GM12874 (cell line): Measurements from ENCODE around the gene GNA14.

Experiments used
- TF ChIP-seq, protein P1 (sequence below): IDR thresholded peaks from 2 replicates; pipeline ENCODE4 v1.5.1; 2011; ENCODE audit warnings: low read depth, mild to moderate bottlenecking, control low read depth, low read length, moderate library complexity; ENCODE audit not compliant: insufficient read depth

Gene GNA14

GRCh38 chr9:77677397-77677796, 29.3 kb upstream of the GNA14 start:
- TF ChIP-seq, protein P1, sequence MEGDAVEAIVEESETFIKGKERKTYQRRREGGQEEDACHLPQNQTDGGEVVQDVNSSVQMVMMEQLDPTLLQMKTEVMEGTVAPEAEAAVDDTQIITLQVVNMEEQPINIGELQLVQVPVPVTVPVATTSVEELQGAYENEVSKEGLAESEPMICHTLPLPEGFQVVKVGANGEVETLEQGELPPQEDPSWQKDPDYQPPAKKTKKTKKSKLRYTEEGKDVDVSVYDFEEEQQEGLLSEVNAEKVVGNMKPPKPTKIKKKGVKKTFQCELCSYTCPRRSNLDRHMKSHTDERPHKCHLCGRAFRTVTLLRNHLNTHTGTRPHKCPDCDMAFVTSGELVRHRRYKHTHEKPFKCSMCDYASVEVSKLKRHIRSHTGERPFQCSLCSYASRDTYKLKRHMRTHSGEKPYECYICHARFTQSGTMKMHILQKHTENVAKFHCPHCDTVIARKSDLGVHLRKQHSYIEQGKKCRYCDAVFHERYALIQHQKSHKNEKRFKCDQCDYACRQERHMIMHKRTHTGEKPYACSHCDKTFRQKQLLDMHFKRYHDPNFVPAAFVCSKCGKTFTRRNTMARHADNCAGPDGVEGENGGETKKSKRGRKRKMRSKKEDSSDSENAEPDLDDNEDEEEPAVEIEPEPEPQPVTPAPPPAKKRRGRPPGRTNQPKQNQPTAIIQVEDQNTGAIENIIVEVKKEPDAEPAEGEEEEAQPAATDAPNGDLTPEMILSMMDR, result no peak

- TF ChIP-seq, protein P1, result no peak
These were observed 26.0 kb upstream of the GNA14 start for GRCh38 chr9:77673941-77674791.

GRCh38 chr9:77672183-77672582, 24.1 kb upstream of the GNA14 start:
- TF ChIP-seq, protein P1, result no peak

DNA sequence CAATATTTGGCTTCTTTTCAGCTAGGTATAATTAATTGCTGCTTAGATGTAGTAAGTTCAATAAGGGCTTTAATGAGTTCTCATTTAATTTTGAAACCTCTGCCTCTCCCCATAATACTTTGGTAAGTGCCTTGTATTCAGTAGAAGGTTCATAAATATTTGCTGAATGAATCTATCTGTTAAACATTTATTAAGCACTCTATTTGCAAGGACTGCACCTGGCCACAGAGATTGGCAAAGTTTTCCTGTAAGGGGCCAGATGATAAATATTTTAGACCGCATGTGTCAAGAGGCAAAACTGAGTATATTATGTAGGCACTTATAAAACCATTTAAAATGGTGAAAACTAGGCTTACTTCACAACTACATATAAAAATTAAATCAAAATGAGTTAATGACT, 19.0 kb upstream of the GNA14 start:
- TF ChIP-seq, protein P1, result no peak

GRCh38 chr9:77663754-77664153, 15.6 kb upstream of the GNA14 start:
- TF ChIP-seq, protein P1, result no peak

GRCh38 chr9:77661566-77662085, 13.5 kb upstream of the GNA14 start:
- TF ChIP-seq, protein P1, result no peak

GRCh38 chr9:77659926-77660325, 11.8 kb upstream of the GNA14 start:
- TF ChIP-seq, protein P1, result no peak
